Heart left ventricle (tissue), 13 donors: ENCODE measurements around the gene CTNND2.

Experiments
- CTCF ChIP-seq, 12 donors: fragments of 200-600 bp; sonication (generic) in 4 of 12; IDR thresholded peaks; one replicate each; pipeline versions ENCODE4 v1.5.0 to v1.8.0; 2018 to 2022; ENCODE audit warnings: antibody characterized with exemption in 12 of 12, mild to moderate bottlenecking in 5 of 12
- POLR2A ChIP-seq, 2 donors: fragments of 450-650 bp; IDR thresholded peaks; one replicate each; pipeline ENCODE4 v1.6.1; 2017; ENCODE audit warnings: antibody characterized with exemption in 2 of 2, mild to moderate bottlenecking in 2 of 2, moderate library complexity in 2 of 2
- donor health status: ischemic (EF 13 %, LVEDD 7.1; RV severe dilation, severe dysfunction).
- donor health status: DM: no; HTN: yes; CAD: no.
- donor health status: DM: no; HTN: no; CAD: no.
- donor health status: ischemic (EF 25% LVEDD 6.9; RV normal size, moderate dysfunction).
- donor health status: ischemic (EF 25% LVEDD 5.7; RV mildly dilated, moderate dysfunction).
- donor health status: ischemic (EF 35%, LVEDD 5.7; RV mildly dilated, moderate dysfunction).
- donor health status: nonischemic (EF 11% LVEDD 7.7; RV severe dilation, severe dysfunction).
- donor health status: DM: yes; HTN: yes; CAD: no.
- donor health status: PGD.
- donor health status: ischemic (EF 29% LVEDD 5.4; RV normal size, mild dysfunction).
- donor health status: nonischemic (EF 23%, LVEDD 6.1; RV moderate dilation, normal function).

GRCh38 chr5:11174591-11174990, 729.7 kb downstream of the CTNND2 start:
- TF ChIP-seq POLR2A (IDR thresholded peaks at IDR 0.05) = no peak
- no peak for TF ChIP-seq CTCF (IDR thresholded peaks at IDR 0.05)
